Adrenal gland (tissue), 12 donors: ENCODE results near the gene MCTP1. TPM values are rescaled to one million over a fixed set of nuclear protein-coding genes. Genes with fewer than 3 reads are reported as not detected.

Experiments used
- DNase-seq, 7 donors: peaks; one replicate each; pipeline ENCODE4 v3.0.0-alpha.2; 2019 to 2020
- H3K27ac ChIP-seq, 5 donors: fragments of 200-600 bp; sonication (generic) in 4 of 5; 1 replicate in 3 of 5; 2 replicates in 2 of 5; pipeline versions ENCODE4 v1.5.1 to v1.8.0; 2016 to 2020; ENCODE audit warnings: mild to moderate bottlenecking in 1 of 5
- H3K27me3 ChIP-seq: fragments of 200-600 bp; 2 replicates; pipeline ENCODE4 v1.8.0; 2021
- H3K36me3 ChIP-seq, 2 donors: fragments of 200-600 bp; replicated peaks in 1 of 2; 1 replicate in 1 of 2; 2 replicates in 1 of 2; pipeline versions ENCODE4 v1.5.1 to v1.8.0; 2018 to 2022
- H3K4me1 ChIP-seq, 2 donors: fragments of 200-600 bp; replicated peaks in 1 of 2; 1 replicate in 1 of 2; 2 replicates in 1 of 2; pipeline versions ENCODE4 v1.5.1 to v1.8.0; 2018 to 2021
- H3K4me3 ChIP-seq, 4 donors: fragments of 200-600 bp; sonication (generic) in 3 of 4; one replicate each; pipeline ENCODE4 v1.5.1; 2016 to 2018
- H3K9me3 ChIP-seq, 3 donors: fragments of 200-600 bp; sonication (generic) in 1 of 3; replicated peaks in 1 of 3; 1 replicate in 2 of 3; 2 replicates in 1 of 3; pipeline versions ENCODE4 v1.5.1 to v1.8.0; 2016 to 2021
- POLR2A ChIP-seq, 2 donors: fragments of 450-650 bp; IDR thresholded peaks; one replicate each; pipeline ENCODE4 v1.6.1; 2017; ENCODE audit warnings: antibody characterized with exemption in 2 of 2, mild to moderate bottlenecking in 2 of 2, moderate library complexity in 1 of 2
- WGBS, 4 donors: extraction: QIAGEN DNeasy Blood & Tissue Kit in 2 of 4; methylation state at CpG; one replicate each; pipeline versions ENCODE4 v1.1.5 to v1.1.7; 2013 to 2017; 5-methylcytosine and 5-hydroxymethylcytosine counted together
- intact Hi-C, 2 donors: fragments of 100-400 bp; cut with DNase I; formaldehyde crosslinking; loops; one replicate each; pipeline versions ENCODE4 v1.14.1 to v1.15.0; 2022 to 2023
- polyA plus RNA-seq, 3 donors: library from polyadenylated mRNA; stranded (reverse); fragments of 200-250 nt in 2 of 3; fragments of 350-450 nt in 1 of 3; fragmentation: Illumina TruSeq in 1 of 3; extraction: RNeasy Lipid Tissue Mini Kit (QIAGEN cat#74804) in 1 of 3; gene quantifications; one replicate each; pipeline ENCODE4 v1.2.3, GENCODE V29; 2013 to 2014
- total RNA-seq, 9 donors: library from RNA; depleted of rRNA in 4 of 9; stranded (reverse); fragments of >200 nt in 4 of 9; fragments of 120-200 nt in 1 of 9; fragmentation: NEBNext Ultra II Directional in 1 of 9; extraction: Animal tissue kit (Norgen Biotek cat#: 25700) in 1 of 9; gene quantifications; one replicate each; pipeline versions ENCODE4 v1.1.0 to v1.2.4, GENCODE V29; 2013 to 2023
- TF ChIP-seq, protein P1 (sequence below), 6 experiments: fragments of 450-650 bp in 4 of 6; fragments of 200-600 bp in 2 of 6; sonication (generic) in 1 of 6; IDR thresholded peaks; 1 replicate in 5 of 6; 2 replicates in 1 of 6; pipeline versions ENCODE4 v1.5.1 to v1.8.0; 2016 to 2021; ENCODE audit warnings: antibody characterized with exemption in 6 of 6, mild to moderate bottlenecking in 2 of 6, moderate library complexity in 1 of 6
- donor health status: healthy with polysubstance abuse.
- donor health status: Bipolar disorder and iron deficiency.
- donor health status: DM: yes; HTN: yes; CAD: no.
- donor health status: DM: no; HTN: no; CAD: no.
- donor health status: DM: no; HTN: no; CAD: no.
- donor health status: DM: yes; HTN: yes; CAD: no.

Gene MCTP1
- total and polyA plus RNA-seq, 12 donors, result 1.2 to 20.1 (median 5.1) TPM

DNA sequence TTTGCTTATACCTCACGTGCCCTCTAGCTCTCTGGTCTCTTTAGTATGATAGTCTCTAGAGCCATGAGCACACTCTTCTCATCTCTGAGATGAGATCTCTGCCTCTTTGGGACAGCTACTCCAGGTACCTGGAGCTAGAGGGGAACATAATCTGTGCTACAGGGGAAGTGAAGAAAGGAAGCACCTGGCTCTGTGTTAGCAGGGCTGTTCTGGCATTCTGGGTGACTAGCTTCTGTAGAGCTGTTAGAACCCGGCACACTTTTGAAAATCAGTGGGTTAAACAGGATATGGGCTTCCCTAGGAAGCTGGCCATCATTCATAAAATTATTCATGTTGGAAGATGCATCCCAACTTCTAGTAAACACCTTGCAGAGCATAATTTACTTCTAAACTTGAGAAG lies 224.8 kb downstream of the MCTP1 start:
- Histone ChIP-seq H3K4me1 (no peaks in the 10 kb centered on the region), H3K27ac (no peak overlapping the region), H3K27me3 (no peaks in the 10 kb centered on the region), H3K36me3 (no peaks in the 10 kb centered on the region), H3K9me3 (no peaks in the 10 kb centered on the region), H3K4me3 (no peak overlapping the region)
- intact Hi-C loops, result no loop called here
- DNase-seq, result no peak
- TF ChIP-seq POLR2A (IDR thresholded peaks at IDR 0.05), result no peak
- TF ChIP-seq, protein P1, sequence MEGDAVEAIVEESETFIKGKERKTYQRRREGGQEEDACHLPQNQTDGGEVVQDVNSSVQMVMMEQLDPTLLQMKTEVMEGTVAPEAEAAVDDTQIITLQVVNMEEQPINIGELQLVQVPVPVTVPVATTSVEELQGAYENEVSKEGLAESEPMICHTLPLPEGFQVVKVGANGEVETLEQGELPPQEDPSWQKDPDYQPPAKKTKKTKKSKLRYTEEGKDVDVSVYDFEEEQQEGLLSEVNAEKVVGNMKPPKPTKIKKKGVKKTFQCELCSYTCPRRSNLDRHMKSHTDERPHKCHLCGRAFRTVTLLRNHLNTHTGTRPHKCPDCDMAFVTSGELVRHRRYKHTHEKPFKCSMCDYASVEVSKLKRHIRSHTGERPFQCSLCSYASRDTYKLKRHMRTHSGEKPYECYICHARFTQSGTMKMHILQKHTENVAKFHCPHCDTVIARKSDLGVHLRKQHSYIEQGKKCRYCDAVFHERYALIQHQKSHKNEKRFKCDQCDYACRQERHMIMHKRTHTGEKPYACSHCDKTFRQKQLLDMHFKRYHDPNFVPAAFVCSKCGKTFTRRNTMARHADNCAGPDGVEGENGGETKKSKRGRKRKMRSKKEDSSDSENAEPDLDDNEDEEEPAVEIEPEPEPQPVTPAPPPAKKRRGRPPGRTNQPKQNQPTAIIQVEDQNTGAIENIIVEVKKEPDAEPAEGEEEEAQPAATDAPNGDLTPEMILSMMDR (IDR thresholded peaks at IDR 0.05), result no peak
- WGBS, 4 donors, result 21 to 27% (median 26%) methylated on average over 2 of the region's 2 CpGs

DNA sequence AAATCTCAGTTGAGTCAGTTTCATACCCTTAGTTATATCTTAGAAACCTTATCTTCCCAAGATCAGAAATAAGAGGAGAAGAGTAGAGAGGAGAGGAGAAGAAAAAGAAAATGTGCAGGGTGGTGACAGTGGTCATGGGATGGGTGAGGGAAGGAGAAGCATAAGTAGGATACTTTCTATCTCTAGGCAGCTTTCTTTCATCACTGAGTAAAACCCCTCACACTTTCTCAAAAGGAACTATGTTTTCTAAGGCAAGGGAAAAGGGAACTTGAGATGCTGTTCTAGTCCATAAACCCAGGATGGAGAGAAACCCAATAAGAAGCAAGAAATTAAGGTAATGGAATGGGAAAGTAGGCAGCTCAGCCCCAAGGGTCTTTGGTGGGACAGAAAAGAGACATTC lies 225.3 kb downstream of the MCTP1 start:
- no peaks in the 10 kb centered on the region for H3K9me3 ChIP-seq

DNA sequence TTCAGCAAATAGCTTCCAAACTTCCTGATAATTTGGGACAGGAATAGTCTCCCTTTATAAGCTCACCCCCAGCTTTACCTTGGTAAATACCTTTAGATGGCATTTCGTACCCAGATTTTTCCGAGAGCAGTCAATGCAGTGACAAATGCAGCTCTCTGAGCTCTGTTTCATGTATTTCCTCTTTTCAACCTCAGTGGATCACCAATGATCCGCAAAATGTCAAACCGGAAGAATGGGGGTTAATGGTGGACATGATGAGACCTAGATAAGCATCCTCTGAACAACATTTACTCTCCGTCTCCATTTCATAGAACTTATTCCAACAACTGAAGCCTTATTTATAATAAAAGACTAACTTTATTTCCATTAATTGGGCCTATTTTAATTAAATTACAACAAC lies 227.3 kb downstream of the MCTP1 start:
- WGBS, 4 donors, result 70 to 78% (median 73%) methylated on average over 5 of the region's 5 CpGs
- intact Hi-C loops, result no loop called here
- Histone ChIP-seq H3K4me1 (no peaks in the 10 kb centered on the region), H3K9me3 (no peaks in the 10 kb centered on the region), H3K27ac (no peak overlapping the region), H3K27me3 (no peaks in the 10 kb centered on the region), H3K36me3 (no peaks in the 10 kb centered on the region), H3K4me3 (no peak overlapping the region)
- no peak for DNase-seq
- TF ChIP-seq, protein P1 (IDR thresholded peaks at IDR 0.05), result no peak
- no peak for TF ChIP-seq POLR2A (IDR thresholded peaks at IDR 0.05)

More for the DNA sequence above, 225.3 kb downstream of the MCTP1 start:
- no peaks in the 10 kb centered on the region for H3K36me3 ChIP-seq
- H3K27ac ChIP-seq, result no peak overlapping the region
- no peaks in the 10 kb centered on the region for H3K4me1 ChIP-seq
- no peak overlapping the region for H3K4me3 ChIP-seq
- intact Hi-C loops, result no loop called here
- H3K27me3 ChIP-seq, result no peaks in the 10 kb centered on the region
- TF ChIP-seq POLR2A (IDR thresholded peaks at IDR 0.05), result no peak
- TF ChIP-seq, protein P1 (IDR thresholded peaks at IDR 0.05), result no peak
- DNase-seq, result no peak

DNA sequence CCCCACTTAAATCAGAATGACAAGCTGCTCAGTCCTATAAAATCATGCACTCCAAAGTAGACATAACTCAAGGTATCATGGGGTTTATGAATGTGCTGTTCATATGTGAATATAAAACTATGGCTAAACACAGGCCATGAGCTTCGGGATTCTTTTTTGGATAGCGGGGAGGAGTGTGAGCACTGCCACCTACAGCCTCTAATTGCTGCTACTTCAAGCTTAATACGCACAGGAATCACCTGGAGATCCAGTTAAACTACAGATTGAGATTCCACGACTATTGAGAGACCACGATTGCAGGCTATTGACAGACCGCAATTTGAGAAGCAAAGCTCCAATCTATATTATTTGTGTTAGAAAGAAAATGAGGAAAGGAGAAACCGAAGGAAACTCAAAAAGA lies 231.6 kb downstream of the MCTP1 start:
- WGBS, 4 donors, result 79 to 89% (median 82%) methylated on average over 7 of the region's 7 CpGs
- H3K27me3 ChIP-seq, result no peaks in the 10 kb centered on the region
- H3K36me3 ChIP-seq, result no peaks in the 10 kb centered on the region
- intact Hi-C loops, result no loop called here
- no peaks in the 10 kb centered on the region for H3K4me1 ChIP-seq
- DNase-seq, result no peak
- H3K27ac ChIP-seq, result no peak overlapping the region
- H3K4me3 ChIP-seq, result no peak overlapping the region
- no peaks in the 10 kb centered on the region for H3K9me3 ChIP-seq
- TF ChIP-seq, protein P1 (IDR thresholded peaks at IDR 0.05), result no peak
- no peak for TF ChIP-seq POLR2A (IDR thresholded peaks at IDR 0.05)
